ENCODE data around the gene NR2E3.

DNA sequence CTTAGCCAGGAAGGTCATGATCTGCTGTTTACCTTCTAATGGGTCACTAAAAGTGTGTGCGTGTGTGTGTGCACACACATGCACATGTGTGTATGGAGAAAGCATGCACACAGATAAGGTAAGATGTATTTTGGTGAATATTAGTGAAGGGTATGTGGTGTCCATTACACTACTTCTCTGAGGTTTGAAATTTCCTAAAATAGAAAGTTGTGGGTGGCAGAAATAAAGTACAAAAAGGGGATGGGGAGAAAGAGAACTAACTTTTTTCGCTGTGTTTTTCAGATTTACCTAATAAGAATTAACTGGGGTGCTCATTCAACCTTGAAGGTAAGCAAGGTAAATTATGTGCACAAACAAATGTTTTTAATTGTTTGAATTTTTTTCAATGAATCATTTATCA is 24.4 kb upstream of the NR2E3 start:
- TF ChIP-seq, protein P1, sequence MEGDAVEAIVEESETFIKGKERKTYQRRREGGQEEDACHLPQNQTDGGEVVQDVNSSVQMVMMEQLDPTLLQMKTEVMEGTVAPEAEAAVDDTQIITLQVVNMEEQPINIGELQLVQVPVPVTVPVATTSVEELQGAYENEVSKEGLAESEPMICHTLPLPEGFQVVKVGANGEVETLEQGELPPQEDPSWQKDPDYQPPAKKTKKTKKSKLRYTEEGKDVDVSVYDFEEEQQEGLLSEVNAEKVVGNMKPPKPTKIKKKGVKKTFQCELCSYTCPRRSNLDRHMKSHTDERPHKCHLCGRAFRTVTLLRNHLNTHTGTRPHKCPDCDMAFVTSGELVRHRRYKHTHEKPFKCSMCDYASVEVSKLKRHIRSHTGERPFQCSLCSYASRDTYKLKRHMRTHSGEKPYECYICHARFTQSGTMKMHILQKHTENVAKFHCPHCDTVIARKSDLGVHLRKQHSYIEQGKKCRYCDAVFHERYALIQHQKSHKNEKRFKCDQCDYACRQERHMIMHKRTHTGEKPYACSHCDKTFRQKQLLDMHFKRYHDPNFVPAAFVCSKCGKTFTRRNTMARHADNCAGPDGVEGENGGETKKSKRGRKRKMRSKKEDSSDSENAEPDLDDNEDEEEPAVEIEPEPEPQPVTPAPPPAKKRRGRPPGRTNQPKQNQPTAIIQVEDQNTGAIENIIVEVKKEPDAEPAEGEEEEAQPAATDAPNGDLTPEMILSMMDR (conservative IDR thresholded peaks at IDR 0.05 in 1 of 2, IDR thresholded peaks at IDR 0.05 in 1 of 2; ENCODE audit: extremely low read depth in 1 of 2, insufficient read depth in 1 of 2, low read depth in 1 of 2, low read length in 2 of 2): no peak
- no peak for TF ChIP-seq EZH2 (IDR thresholded peaks at IDR 0.05; ENCODE audit: borderline replicate concordance, low read length)

Measured in mammary epithelial cell (primary cell).